Measurements from ENCODE around the gene KCNG2. TPM values are rescaled to one million over a fixed set of nuclear protein-coding genes. Genes with fewer than 3 reads are reported as not detected.

The KCNG2 gene
- total and polyA plus RNA-seq, 4 experiments from 2014 or later: not detected

DNA sequence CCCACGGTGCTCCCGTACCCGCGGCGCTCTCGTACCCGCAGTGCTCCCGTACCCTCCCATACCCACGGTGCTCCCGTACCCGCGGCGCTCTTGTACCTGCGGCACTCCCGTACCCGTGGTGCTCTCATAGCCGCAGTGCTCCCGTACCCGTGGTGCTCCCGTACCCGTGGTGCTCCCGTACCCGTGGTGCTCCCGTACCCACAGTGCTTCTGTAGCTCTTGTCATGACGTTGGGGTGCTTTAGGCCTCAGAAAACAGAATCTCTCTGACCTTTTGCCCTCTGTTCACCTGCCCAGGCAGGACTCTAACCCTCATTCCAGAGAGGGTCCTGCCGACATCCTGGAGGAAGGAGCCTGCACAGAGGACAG is 118.4 kb downstream of the KCNG2 start:
- H3K9me3 ChIP-seq (ENCODE audit: control insufficient read depth in 1 of 2, low read length in 2 of 2): no peaks in the 10 kb centered on the region
- H3K36me3 ChIP-seq (ENCODE audit: insufficient read depth, low read length): peaks cover 6% of the 10 kb centered on the region
- no peak overlapping the region for H3K4me3 ChIP-seq (ENCODE audit: low read length in 2 of 2)
- H3K27me3 ChIP-seq (ENCODE audit: insufficient read depth, low read length): no peaks in the 10 kb centered on the region
- Mint-ChIP-seq H3K36me3 (peaks cover 14 to 25% of the 10 kb centered on the region in 2 donors), H3K27ac (peak overlapping the region in 1 of 7 donors; percentile 42), H3K9me3 (no peaks in the 10 kb centered on the region), H3K4me1 (peaks cover 0 to 7% (median 2%) of the 10 kb centered on the region in 4 donors), H3K4me3 (no peak overlapping the region), H3K27me3 (no peaks in the 10 kb centered on the region)
- intact Hi-C loops (cut with micrococcal nuclease): no loop called here
- no peaks in the 10 kb centered on the region for H3K4me1 ChIP-seq (ENCODE audit: insufficient read depth, low read length)
- CTCF ChIA-PET (ENCODE audit: partially characterized antibody): no interaction called here
- DNase-seq: no peak
- H3K27ac ChIP-seq (ENCODE audit: low read depth, low read length): no peak overlapping the region
- POLR2A ChIA-PET (ENCODE audit: partially characterized antibody): no interaction called here

DNA sequence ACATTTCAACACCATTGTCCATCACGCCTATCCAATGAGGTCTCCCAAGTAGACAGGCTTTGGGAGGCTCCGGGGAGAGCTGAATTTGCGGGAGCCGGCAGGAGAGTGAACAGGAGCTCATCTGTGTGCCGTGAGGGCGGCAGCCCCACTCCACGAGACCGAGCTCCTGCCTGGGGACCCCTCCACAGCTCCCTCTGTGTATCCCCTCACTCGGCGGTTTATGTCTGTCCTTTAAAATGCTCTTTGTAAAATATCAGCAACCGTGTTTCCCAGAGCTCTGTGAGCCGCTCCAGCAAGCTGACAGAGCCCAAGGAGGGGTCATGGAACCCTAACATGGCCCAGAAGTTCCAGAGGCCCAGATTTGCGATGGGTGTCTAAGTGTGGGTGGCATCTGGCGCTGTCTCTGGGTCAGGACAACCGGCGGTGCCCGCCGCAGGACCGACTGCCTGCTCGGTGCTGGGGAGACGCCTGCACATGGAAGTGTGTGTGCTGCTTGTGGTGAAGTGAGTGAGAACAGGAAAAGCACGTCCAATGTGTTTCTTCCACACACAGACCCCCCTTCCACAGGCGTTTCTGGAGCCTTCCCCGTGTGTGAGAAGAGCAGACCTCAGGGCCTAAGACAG is 118.9 kb downstream of the KCNG2 start:
- H3K9me3 Mint-ChIP-seq: no peaks in the 10 kb centered on the region
- peak overlapping the region in 1 of 7 donors; percentile 42 for H3K27ac Mint-ChIP-seq
- intact Hi-C loops (cut with micrococcal nuclease): no loop called here
- Histone ChIP-seq H3K4me1 (ENCODE audit: insufficient read depth, low read length) (no peaks in the 10 kb centered on the region), H3K36me3 (ENCODE audit: insufficient read depth, low read length) (peaks cover 6% of the 10 kb centered on the region), H3K27me3 (ENCODE audit: insufficient read depth, low read length) (no peaks in the 10 kb centered on the region), H3K9me3 (ENCODE audit: control insufficient read depth in 1 of 2, low read length in 2 of 2) (no peaks in the 10 kb centered on the region), H3K4me3 (ENCODE audit: low read length in 2 of 2) (no peak overlapping the region), H3K27ac (ENCODE audit: low read depth, low read length) (no peak overlapping the region)
- ChIA-PET CTCF (ENCODE audit: partially characterized antibody) (no interaction called here), POLR2A (ENCODE audit: partially characterized antibody) (no interaction called here)
- H3K4me1 Mint-ChIP-seq: peaks cover 0 to 7% (median 2%) of the 10 kb centered on the region in 4 donors
- no peak overlapping the region for H3K4me3 Mint-ChIP-seq
- H3K36me3 Mint-ChIP-seq: peaks cover 14 to 25% of the 10 kb centered on the region in 2 donors
- no peaks in the 10 kb centered on the region for H3K27me3 Mint-ChIP-seq
- no peak for DNase-seq

DNA sequence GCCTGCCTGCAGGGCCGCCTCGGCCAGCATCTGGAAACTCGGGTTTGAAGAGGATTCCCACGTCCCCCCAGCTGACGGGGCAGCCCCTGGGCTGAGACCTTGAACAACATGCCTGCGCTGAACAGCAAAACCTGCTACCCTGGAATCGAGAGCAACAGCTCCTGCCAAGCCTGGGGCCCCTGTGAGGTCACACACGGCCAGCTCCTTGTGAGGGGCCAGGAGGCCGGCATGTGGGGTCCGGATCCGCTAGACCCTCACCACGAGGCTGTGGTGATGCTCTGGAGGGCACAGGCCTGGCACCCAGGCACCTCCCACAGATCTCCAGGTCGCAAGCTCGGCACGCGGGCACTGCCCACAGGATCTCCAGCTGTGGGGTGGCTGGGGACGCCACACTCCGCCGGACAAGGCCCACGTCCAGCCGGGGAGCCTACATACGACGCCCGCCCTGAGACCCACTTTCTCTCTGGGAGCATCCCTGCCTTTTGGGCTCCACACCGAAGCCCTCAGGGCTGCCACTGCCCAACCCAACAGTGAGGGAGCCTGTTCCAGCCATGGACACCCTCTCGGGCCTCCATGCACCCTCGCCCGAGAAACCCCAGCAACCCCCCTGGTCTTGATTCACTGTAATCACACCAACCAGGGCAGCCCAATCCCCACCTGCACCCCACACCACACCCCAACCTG is 119.6 kb downstream of the KCNG2 start:
- intact Hi-C loops (cut with micrococcal nuclease): no loop called here
- Mint-ChIP-seq H3K36me3 (peaks cover 18 to 29% of the 10 kb centered on the region in 2 donors), H3K27me3 (no peaks in the 10 kb centered on the region), H3K4me3 (no peak overlapping the region), H3K27ac (no peak overlapping the region), H3K9me3 (no peaks in the 10 kb centered on the region), H3K4me1 (peaks cover 0 to 5% (median 2%) of the 10 kb centered on the region in 4 donors)
- POLR2A ChIA-PET (ENCODE audit: partially characterized antibody): no interaction called here
- no peak for DNase-seq
- CTCF ChIA-PET (ENCODE audit: partially characterized antibody): no interaction called here
- no peaks in the 10 kb centered on the region for H3K27me3 ChIP-seq (ENCODE audit: insufficient read depth, low read length)
- H3K27ac ChIP-seq (ENCODE audit: low read depth, low read length): no peak overlapping the region
- H3K9me3 ChIP-seq (ENCODE audit: control insufficient read depth in 1 of 2, low read length in 2 of 2): no peaks in the 10 kb centered on the region
- peaks cover 6% of the 10 kb centered on the region for H3K36me3 ChIP-seq (ENCODE audit: insufficient read depth, low read length)
- H3K4me3 ChIP-seq (ENCODE audit: low read length in 2 of 2): no peak overlapping the region
- no peaks in the 10 kb centered on the region for H3K4me1 ChIP-seq (ENCODE audit: insufficient read depth, low read length)

DNA sequence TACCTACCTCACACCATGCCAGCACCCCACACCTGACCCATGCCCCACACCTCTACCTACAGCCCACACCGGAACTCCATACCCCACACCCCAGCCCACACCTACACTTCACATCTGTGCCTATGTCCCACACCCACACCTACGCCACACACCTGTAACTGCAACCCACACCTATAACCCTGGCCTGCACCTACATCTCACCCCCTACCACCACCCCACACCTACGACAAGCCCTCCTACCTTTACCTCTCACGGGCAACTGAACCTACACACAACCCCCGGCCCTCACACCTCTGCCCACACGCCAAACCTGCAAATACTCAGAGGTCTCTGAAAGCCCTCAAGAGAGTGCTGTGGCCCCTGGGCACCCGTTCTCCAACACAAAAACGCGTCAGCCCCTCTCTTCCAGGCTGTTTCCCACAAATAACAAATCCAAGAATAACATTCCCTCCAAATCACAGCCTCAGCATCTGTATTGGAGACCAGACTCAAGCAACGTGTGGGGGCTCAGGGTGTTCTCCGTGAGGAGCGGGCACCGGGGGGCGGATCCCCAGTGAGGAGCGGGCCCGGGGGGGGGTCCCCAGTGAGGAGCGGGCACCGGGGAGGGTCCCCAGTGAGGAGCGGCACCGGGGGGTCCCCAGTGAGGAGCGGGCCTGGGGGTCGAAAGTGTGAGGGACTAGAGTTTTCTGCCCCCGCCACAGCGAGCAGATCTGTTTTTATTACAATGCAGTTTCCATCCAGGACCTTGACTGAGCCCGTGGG is 120.3 kb downstream of the KCNG2 start:
- no peak overlapping the region for H3K27ac Mint-ChIP-seq
- Histone ChIP-seq H3K27ac (ENCODE audit: low read depth, low read length) (no peak overlapping the region), H3K9me3 (ENCODE audit: control insufficient read depth in 1 of 2, low read length in 2 of 2) (no peaks in the 10 kb centered on the region), H3K4me3 (ENCODE audit: low read length in 2 of 2) (no peak overlapping the region), H3K36me3 (ENCODE audit: insufficient read depth, low read length) (peaks cover 6% of the 10 kb centered on the region), H3K4me1 (ENCODE audit: insufficient read depth, low read length) (no peaks in the 10 kb centered on the region), H3K27me3 (ENCODE audit: insufficient read depth, low read length) (no peaks in the 10 kb centered on the region)
- H3K27me3 Mint-ChIP-seq: no peaks in the 10 kb centered on the region
- intact Hi-C loops (cut with micrococcal nuclease): no loop called here
- DNase-seq: no peak
- H3K36me3 Mint-ChIP-seq: peaks cover 17 to 31% of the 10 kb centered on the region in 2 donors
- POLR2A ChIA-PET (ENCODE audit: partially characterized antibody): no interaction called here
- no peak overlapping the region for H3K4me3 Mint-ChIP-seq
- peaks cover 0 to 4% (median 2%) of the 10 kb centered on the region in 4 donors for H3K4me1 Mint-ChIP-seq
- no peaks in the 10 kb centered on the region for H3K9me3 Mint-ChIP-seq
- CTCF ChIA-PET (ENCODE audit: partially characterized antibody): no interaction called here

DNA sequence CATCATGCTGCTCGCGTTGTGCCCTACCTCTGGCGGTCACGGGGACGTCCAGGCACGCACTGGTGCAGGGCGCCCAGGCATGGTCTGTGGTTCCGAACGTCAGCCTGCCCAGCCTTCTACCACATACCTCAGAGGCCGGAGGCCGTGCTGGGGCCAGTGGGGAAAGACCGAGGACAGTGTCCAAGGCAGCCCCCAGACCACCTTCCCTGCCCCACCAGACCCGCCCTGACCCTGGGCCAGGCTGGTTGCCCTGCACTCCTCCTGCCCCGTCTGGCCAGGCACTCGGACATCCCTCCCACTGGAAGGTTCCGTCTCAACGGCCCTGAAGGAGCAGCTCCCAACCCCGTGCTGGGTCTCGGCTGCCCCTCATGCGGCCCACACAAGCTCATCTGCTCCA is 120.9 kb downstream of the KCNG2 start:
- Mint-ChIP-seq H3K4me1 (peaks cover 0 to 3% (median 2%) of the 10 kb centered on the region in 4 donors), H3K27me3 (no peaks in the 10 kb centered on the region), H3K27ac (peak overlapping the region in 1 of 7 donors; percentile 43), H3K9me3 (no peaks in the 10 kb centered on the region), H3K4me3 (no peak overlapping the region), H3K36me3 (peaks cover 16 to 30% of the 10 kb centered on the region in 2 donors)
- intact Hi-C loops (cut with micrococcal nuclease): no loop called here
- POLR2A ChIA-PET (ENCODE audit: partially characterized antibody): no interaction called here
- CTCF ChIA-PET (ENCODE audit: partially characterized antibody): no interaction called here
- Histone ChIP-seq H3K4me1 (ENCODE audit: insufficient read depth, low read length) (no peaks in the 10 kb centered on the region), H3K9me3 (ENCODE audit: control insufficient read depth in 1 of 2, low read length in 2 of 2) (no peaks in the 10 kb centered on the region), H3K36me3 (ENCODE audit: insufficient read depth, low read length) (peaks cover 6% of the 10 kb centered on the region), H3K27me3 (ENCODE audit: insufficient read depth, low read length) (no peaks in the 10 kb centered on the region), H3K4me3 (ENCODE audit: low read length in 2 of 2) (no peak overlapping the region), H3K27ac (ENCODE audit: low read depth, low read length) (no peak overlapping the region)
- no peak for DNase-seq

DNA sequence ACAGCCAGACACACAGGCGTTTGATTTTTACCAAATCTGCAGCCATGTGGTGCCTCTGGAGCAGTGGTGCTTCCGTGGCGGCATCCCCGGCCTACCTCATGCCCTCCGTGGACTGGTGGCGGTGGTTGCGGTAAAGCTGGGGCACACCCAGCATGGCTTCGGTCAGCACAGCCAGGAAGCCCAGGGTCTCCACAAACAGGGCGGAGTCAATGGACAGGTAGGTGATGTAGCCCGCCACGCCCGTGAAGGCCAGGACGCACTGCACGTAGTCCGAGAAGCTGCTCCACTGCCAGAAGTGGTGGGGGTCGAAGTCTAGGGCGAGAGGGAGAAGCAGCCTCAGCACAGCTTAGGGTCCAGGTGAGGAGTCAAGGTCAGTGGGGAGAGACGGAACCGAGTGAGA is 121.4 kb downstream of the KCNG2 start:
- H3K27ac Mint-ChIP-seq: peak overlapping the region in 1 of 7 donors; percentile 68
- POLR2A ChIA-PET (ENCODE audit: partially characterized antibody): no interaction called here

More for the DNA sequence above, 121.4 kb downstream of the KCNG2 start:
- H3K4me3 Mint-ChIP-seq: no peak overlapping the region
- Histone ChIP-seq H3K27me3 (ENCODE audit: insufficient read depth, low read length) (no peaks in the 10 kb centered on the region), H3K36me3 (ENCODE audit: insufficient read depth, low read length) (peaks cover 6% of the 10 kb centered on the region), H3K27ac (ENCODE audit: low read depth, low read length) (no peak overlapping the region), H3K4me3 (ENCODE audit: low read length in 2 of 2) (no peak overlapping the region), H3K4me1 (ENCODE audit: insufficient read depth, low read length) (no peaks in the 10 kb centered on the region), H3K9me3 (ENCODE audit: control insufficient read depth in 1 of 2, low read length in 2 of 2) (no peaks in the 10 kb centered on the region)
- peaks cover 19 to 33% of the 10 kb centered on the region in 2 donors for H3K36me3 Mint-ChIP-seq
- CTCF ChIA-PET (ENCODE audit: partially characterized antibody): no interaction called here
- no peak for DNase-seq
- intact Hi-C loops (cut with micrococcal nuclease): no loop called here
- H3K4me1 Mint-ChIP-seq: peaks cover 0 to 3% (median 1%) of the 10 kb centered on the region in 4 donors
- no peaks in the 10 kb centered on the region for H3K27me3 Mint-ChIP-seq
- peaks cover 0 to 2% (median 0%) of the 10 kb centered on the region in 8 donors for H3K9me3 Mint-ChIP-seq
